Stomach smooth muscle (tissue), 2 donors: ENCODE results near the gene OR7D4.
A peak's percentile ranks its signal among the peaks of the same experiment; 100 is the strongest.
"Not testable (repeated sequence)": the region's sequence is repeated elsewhere in the genome, so short reads cannot be mapped to it uniquely, and the experiment has no call there.

ENCODE experiments used
- H3K27ac ChIP-seq: one replicate; pipeline ENCODE4 v1.7.0; 2013; ENCODE audit warnings: mild to moderate bottlenecking, low read length, inconsistent platforms
- H3K27me3 ChIP-seq, 2 donors: one replicate each; pipeline ENCODE4 v1.7.0; 2013; ENCODE audit warnings: low read length in 2 of 2; ENCODE audit not compliant: insufficient read depth in 2 of 2, control insufficient read depth in 1 of 2
- H3K36me3 ChIP-seq, 2 donors: one replicate each; pipeline ENCODE4 v1.7.0; 2013; ENCODE audit warnings: low read length in 2 of 2; ENCODE audit not compliant: control insufficient read depth in 2 of 2, insufficient read depth in 2 of 2
- H3K4me1 ChIP-seq: one replicate; pipeline ENCODE4 v1.7.0; 2013; ENCODE audit warnings: low read length; ENCODE audit not compliant: control insufficient read depth, insufficient read depth
- H3K4me3 ChIP-seq, 2 donors: one replicate each; pipeline ENCODE4 v1.7.0; 2013; ENCODE audit warnings: low read length in 2 of 2
- H3K9ac ChIP-seq, 2 donors: one replicate each; pipeline ENCODE4 v1.7.0; 2013; ENCODE audit warnings: low read length in 2 of 2, mild to moderate bottlenecking in 1 of 2
- H3K9me3 ChIP-seq, 2 donors: one replicate each; pipeline ENCODE4 v1.7.0; 2013; ENCODE audit warnings: low read length in 2 of 2; ENCODE audit not compliant: control insufficient read depth in 2 of 2
- donor health status: healthy.
- donor health status: Pancreatic carcinoma.

The OR7D4 gene

GRCh38 chr19:9219489-9219888 is at the start of gene OR7D4:
Gene OR7D4, minus strand, starts transcription at chr19:9219589. Its CDS starts 4,752 bp downstream, at chr19:9214837.
- H3K4me1 ChIP-seq = no peaks in the 10 kb centered on the region
- peaks cover 0 to 2% of the 10 kb centered on the region in 2 donors for H3K27me3 ChIP-seq
- no peak within 1 kb of the TSS for H3K9ac ChIP-seq
- no peak within 1 kb of the TSS for H3K27ac ChIP-seq
- H3K9me3 ChIP-seq = peaks cover 4 to 8% of the 10 kb centered on the region in 2 donors
- H3K4me3 ChIP-seq = no peak within 1 kb of the TSS
- no peaks in the 10 kb centered on the region for H3K36me3 ChIP-seq

GRCh38 chr19:9251236-9251635 is 31.8 kb upstream of the OR7D4 start:
- Histone ChIP-seq H3K27me3 (peaks cover 0 to 2% of the 10 kb centered on the region in 2 donors), H3K4me1 (no peaks in the 10 kb centered on the region), H3K4me3 (no peak overlapping the region), H3K9me3 (no peaks in the 10 kb centered on the region), H3K27ac (no peak overlapping the region), H3K36me3 (no peaks in the 10 kb centered on the region), H3K9ac (no peak overlapping the region)

- Histone ChIP-seq H3K9me3 (peaks cover 0 to 1% of the 10 kb centered on the region in 2 donors), H3K4me1 (no peaks in the 10 kb centered on the region), H3K27me3 (peaks cover 0 to 2% of the 10 kb centered on the region in 2 donors), H3K4me3 (no peak within 1 kb of the TSS), H3K27ac (no peak within 1 kb of the TSS), H3K36me3 (no peaks in the 10 kb centered on the region), H3K9ac (no peak within 1 kb of the TSS)
These were observed 31.2 kb upstream of the OR7D4 start, which contains the start of gene OR7E24 for GRCh38 chr19:9250630-9251029. Gene OR7E24, plus strand, starts transcription at chr19:9250930. Its CDS starts 114 bp downstream, at chr19:9251044.

- peak overlapping the region; percentile 4 to 55 for H3K9ac ChIP-seq
- no peaks in the 10 kb centered on the region for H3K36me3 ChIP-seq
- H3K27me3 ChIP-seq = no peaks in the 10 kb centered on the region
- H3K27ac ChIP-seq = no peak overlapping the region
- no peaks in the 10 kb centered on the region for H3K4me1 ChIP-seq
- peak overlapping the region; percentile 57 to 71 for H3K4me3 ChIP-seq
- H3K9me3 ChIP-seq = no peaks in the 10 kb centered on the region
These were observed 13.8 kb downstream of the OR7D4 start for GRCh38 chr19:9205501-9206113.

GRCh38 chr19:9198044-9198443 is 21.3 kb downstream of the OR7D4 start:
- H3K27ac ChIP-seq, H3K27me3 ChIP-seq, H3K4me3 ChIP-seq, H3K36me3 ChIP-seq, H3K9ac ChIP-seq, H3K4me1 ChIP-seq, H3K9me3 ChIP-seq: not testable (repeated sequence)

GRCh38 chr19:9189535-9189934 is 29.9 kb downstream of the OR7D4 start:
- no peak overlapping the region for H3K9ac ChIP-seq
- H3K4me1 ChIP-seq = no peaks in the 10 kb centered on the region
- H3K36me3 ChIP-seq = no peaks in the 10 kb centered on the region
- no peak overlapping the region for H3K4me3 ChIP-seq
- H3K27ac ChIP-seq = no peak overlapping the region
- H3K9me3 ChIP-seq = no peaks in the 10 kb centered on the region
- H3K27me3 ChIP-seq = peaks cover 0 to 4% of the 10 kb centered on the region in 2 donors

- no peak overlapping the region for H3K27ac ChIP-seq
- no peaks in the 10 kb centered on the region for H3K9me3 ChIP-seq
- no peak overlapping the region for H3K9ac ChIP-seq
- no peaks in the 10 kb centered on the region for H3K36me3 ChIP-seq
- no peak overlapping the region for H3K4me3 ChIP-seq
- H3K4me1 ChIP-seq = no peaks in the 10 kb centered on the region
- H3K27me3 ChIP-seq = peaks cover 0 to 4% of the 10 kb centered on the region in 2 donors
These were observed 32.2 kb downstream of the OR7D4 start for GRCh38 chr19:9187191-9187590.

- Histone ChIP-seq H3K27me3 (no peaks in the 10 kb centered on the region), H3K4me1 (no peaks in the 10 kb centered on the region), H3K36me3 (no peaks in the 10 kb centered on the region), H3K9ac (no peak overlapping the region), H3K4me3 (no peak overlapping the region), H3K27ac (no peak overlapping the region), H3K9me3 (no peaks in the 10 kb centered on the region)
These were observed 36.4 kb downstream of the OR7D4 start for GRCh38 chr19:9183000-9183399.

GRCh38 chr19:9178901-9179300 is 40.5 kb downstream of the OR7D4 start, which contains the start of gene OR7D2:
Gene OR7D2, plus strand, starts transcription at chr19:9178979. Its CDS starts 6,803 bp downstream, at chr19:9185782.
- Histone ChIP-seq H3K36me3 (no peaks in the 10 kb centered on the region), H3K9me3 (no peaks in the 10 kb centered on the region), H3K4me3 (no peak within 1 kb of the TSS)

GRCh38 chr19:9175326-9175725 is 44.1 kb downstream of the OR7D4 start:
- Histone ChIP-seq H3K36me3 (peaks cover 0 to 2% of the 10 kb centered on the region in 2 donors), H3K27ac (no peak overlapping the region), H3K9me3 (no peaks in the 10 kb centered on the region), H3K27me3 (no peaks in the 10 kb centered on the region), H3K4me3 (no peak overlapping the region), H3K4me1 (peaks cover 4% of the 10 kb centered on the region), H3K9ac (no peak overlapping the region)

More at GRCh38 chr19:9178901-9179300, 40.5 kb downstream of the OR7D4 start, which contains the start of gene OR7D2:
- Histone ChIP-seq H3K27ac (no peak within 1 kb of the TSS), H3K4me1 (no peaks in the 10 kb centered on the region), H3K27me3 (no peaks in the 10 kb centered on the region), H3K9ac (no peak within 1 kb of the TSS)

GRCh38 chr19:9171393-9171991 is 47.9 kb downstream of the OR7D4 start:
- Histone ChIP-seq H3K27me3 (no peaks in the 10 kb centered on the region), H3K36me3 (peaks cover 0 to 3% of the 10 kb centered on the region in 2 donors), H3K9me3 (no peaks in the 10 kb centered on the region), H3K9ac (no peak overlapping the region), H3K27ac (no peak overlapping the region), H3K4me1 (peaks cover 4% of the 10 kb centered on the region), H3K4me3 (no peak overlapping the region)
